Measurements from ENCODE around the gene MFSD2A.
"Not testable (repeated sequence)": the region's sequence is repeated elsewhere in the genome, so short reads cannot be mapped to it uniquely, and the experiment has no call there.

Gene MFSD2A

DNA sequence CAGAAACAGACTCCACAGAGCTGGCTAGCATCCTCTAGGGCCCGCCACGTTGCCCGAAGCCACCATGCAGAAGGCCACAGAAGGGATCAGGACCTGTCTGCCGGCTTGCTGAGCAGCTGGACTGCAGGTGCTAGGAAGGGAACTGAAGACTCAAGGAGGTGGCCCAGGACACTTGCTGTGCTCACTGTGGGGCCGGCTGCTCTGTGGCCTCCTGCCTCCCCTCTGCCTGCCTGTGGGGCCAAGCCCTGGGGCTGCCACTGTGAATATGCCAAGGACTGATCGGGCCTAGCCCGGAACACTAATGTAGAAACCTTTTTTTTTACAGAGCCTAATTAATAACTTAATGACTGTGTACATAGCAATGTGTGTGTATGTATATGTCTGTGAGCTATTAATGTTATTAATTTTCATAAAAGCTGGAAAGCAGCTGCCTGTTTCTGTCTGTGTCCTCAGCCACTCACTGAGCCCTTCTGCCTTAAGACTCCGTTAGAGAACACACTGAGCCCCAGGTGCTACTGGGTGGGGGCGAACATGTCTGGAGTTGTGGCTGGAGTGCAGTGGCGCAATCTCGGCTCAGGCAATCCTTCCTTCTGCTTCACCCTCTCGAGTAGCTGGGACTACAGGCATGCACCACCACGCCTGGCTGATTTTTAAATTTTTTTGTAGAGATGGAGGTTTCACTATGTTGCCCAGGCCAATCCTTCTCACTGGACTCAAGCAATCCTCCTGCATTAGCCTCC is 14.8 kb downstream of the MFSD2A start:
- DNase-seq = no peak

DNA sequence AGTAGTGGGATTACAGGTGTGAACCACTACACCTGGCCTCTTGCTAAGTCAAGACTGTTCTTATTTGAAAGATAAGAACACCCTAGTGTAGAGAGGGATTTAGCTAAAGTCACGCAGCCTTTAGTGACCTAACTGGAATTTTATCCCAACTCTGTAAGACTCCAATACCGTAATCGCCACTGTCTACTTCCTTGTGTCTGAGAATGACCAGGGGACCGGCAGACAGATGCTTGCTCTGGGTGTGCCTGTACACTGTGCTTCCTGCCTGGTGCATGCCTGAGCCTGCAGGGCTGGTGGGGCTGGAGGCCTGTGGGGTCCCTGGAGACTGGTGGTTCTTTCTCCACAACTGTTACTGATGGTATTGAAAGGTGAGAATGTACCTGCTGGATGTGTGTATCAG is 15.3 kb downstream of the MFSD2A start:
- no peak for DNase-seq

DNA sequence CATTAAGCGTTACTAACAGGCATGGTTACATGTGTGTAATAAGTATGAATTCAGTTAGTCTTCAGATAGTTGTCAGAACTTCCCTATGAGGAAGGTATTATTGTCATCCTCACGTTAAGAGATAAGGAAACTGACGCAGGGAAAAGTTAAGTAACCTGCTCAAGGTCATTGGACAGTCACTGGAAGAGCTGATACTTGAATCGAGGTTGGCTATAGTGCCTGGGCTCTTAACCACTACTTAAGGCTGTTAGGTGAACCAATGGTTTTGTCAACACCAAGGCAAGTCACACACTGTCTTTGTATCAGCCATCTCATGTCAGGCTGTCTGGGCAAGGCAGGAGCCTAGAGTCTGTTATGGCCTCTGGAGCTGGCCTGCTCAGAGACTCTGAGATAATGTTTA is 16.2 kb downstream of the MFSD2A start:
- no peak for DNase-seq

DNA sequence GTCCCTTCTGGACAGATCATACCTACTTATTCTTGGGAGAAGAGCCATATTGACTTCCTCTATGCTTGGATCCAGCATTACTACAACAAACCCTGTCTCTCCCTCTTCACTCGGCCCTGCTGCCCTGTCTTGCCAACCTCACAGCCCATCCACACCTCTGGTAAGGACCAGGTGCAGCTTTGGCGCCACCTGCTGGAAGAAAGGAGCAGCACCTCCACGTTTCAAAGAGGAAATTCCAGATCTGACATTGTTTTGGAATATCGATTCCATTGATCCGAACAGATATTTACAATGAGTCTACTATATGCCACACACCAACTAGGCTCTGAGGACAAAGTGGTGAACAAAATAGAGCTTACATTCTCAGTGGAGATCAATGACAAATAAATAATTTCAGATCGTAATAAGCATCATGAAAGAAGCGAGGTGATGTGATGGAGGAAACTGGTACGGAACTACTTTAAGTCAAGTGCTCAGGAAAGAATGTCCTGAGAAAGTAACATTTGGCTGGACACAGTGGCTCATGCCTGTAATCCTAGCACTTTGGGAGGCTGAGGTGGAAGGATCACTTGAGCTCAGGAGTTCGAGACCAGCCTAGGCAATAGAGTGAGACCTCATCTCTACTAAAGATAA is 18.7 kb downstream of the MFSD2A start:
- DNase-seq = peak; percentile 85

DNA sequence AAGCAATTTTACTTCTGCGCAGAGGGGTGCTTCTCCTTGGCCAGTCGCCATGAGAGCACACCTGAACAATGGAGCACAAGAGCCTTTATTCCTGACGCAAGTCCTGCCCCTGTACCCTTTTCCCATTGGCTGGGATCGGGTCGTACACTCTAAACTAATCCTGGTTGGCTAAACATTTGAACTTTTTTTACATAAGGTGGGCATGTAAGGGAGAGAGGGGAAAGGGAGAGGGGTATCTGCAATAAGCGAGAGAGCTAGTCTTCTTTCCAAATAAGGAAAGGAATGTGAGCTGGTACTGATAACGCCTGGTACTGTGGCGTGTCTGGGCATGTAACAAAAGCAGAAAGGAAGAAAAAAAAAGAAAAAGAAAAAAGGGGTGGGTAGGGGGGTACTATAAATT is 21.8 kb downstream of the MFSD2A start:
- DNase-seq = no peak

DNA sequence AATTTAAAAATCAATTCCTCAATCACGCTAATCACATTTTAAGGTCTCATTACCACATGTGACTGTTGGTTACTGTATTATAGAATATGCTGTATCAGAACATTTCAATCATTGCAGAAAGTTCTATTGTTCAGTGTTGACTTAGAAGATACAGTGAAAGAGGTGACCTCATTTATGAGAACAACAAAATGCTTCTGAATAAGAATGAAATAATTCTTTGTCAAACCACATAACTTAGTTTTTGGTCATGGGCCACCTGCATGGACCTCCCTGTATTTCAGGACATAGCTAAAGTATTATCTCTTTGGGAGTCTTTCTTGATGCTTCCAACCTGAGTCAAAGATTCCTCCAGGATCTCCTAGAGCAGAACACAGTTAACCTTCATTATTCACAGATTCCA is 22.3 kb downstream of the MFSD2A start:
- no peak for DNase-seq

- no peak for DNase-seq
These were observed 24.7 kb downstream of the MFSD2A start for GRCh38 chr1:39979654-39980053.

DNA sequence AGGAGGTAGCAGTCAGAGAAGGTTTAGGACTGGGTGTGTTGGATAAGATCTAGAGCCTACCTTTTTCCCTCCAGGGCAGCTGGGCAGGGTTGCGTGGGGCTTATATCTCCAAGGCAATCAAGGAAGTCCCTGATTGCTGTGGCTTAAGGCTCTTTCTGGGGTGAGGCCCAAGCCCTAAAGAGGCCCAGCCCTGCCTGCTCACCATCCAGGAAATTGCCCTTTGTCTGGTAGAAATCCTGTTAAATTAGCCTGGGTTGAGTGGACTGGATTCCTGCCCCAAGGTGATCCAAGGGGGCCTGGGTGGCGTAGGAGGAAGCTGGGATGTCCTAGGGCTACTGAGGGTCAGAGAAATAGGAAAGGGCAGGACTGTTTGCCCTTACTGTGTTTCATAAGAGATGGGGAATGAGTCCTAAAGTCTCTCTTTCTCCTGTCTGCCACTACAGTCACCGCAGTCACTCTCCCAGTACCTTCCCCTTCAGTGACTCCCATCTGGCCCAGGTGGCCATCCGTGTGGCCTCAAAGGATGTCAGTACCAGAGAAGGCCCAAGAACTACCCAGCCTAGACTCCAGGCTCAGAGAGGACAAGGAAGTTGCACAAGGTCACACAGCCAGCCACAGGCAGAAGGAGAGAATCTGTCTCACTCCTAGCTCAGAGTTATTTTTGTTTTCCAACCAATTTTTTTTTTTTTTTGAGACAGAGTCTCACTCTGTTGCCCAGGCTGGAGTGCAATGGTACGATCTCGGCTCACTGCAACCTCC is 25.8 kb downstream of the MFSD2A start:
- no peak for DNase-seq

- no peak for DNase-seq
These were observed 26.4 kb downstream of the MFSD2A start for GRCh38 chr1:39981385-39981784.

DNA sequence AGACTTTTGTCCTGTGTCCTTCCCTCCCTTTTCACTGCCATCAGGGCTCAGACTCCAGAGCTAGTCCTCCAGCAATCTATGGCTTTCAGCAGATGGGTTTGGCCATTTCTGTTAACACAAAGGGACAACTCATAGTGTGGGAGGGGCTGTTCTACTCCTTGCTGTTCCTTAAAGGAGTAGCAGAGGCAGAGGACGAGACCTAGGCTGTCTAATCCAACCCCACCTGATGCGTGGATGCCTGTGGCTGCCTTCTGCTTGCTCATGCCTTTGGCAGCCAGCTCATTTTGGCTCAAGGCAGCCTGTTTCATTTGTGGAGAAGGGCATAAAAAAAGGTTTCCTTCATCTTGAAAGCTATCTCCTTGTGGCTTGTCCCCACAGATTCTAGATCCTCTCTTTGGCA is 27.0 kb downstream of the MFSD2A start:
- DNase-seq = no peak

GRCh38 chr1:39984480-39984879 is 29.5 kb downstream of the MFSD2A start:
- DNase-seq = not testable (repeated sequence)

GRCh38 chr1:39984951-39985350 is 30.0 kb downstream of the MFSD2A start:
- DNase-seq = no peak

DNA sequence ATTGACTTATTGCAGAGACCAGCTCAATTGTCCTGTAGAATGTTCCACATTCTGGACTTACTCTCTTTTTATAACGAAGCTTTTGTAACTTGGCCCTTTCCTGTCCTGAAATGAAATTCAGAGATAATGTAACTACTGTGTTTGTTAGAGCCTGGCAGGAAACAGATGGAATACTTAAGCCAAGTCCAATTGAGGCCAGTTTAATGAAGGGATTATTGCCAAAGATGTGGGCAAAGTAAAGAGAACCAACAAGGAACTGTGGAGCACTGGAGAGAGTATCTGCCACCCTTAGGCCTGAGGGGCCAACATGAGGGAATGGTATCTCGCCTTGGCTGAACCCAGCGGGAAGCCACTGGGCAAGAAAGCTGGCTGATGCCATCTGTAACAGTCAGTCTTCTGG is 32.9 kb downstream of the MFSD2A start:
- no peak for DNase-seq

- DNase-seq = no peak
These were observed 33.8 kb downstream of the MFSD2A start for GRCh38 chr1:39988618-39989343.

- no peak for DNase-seq
These were observed 35.5 kb downstream of the MFSD2A start for GRCh38 chr1:39990428-39990827.

DNA sequence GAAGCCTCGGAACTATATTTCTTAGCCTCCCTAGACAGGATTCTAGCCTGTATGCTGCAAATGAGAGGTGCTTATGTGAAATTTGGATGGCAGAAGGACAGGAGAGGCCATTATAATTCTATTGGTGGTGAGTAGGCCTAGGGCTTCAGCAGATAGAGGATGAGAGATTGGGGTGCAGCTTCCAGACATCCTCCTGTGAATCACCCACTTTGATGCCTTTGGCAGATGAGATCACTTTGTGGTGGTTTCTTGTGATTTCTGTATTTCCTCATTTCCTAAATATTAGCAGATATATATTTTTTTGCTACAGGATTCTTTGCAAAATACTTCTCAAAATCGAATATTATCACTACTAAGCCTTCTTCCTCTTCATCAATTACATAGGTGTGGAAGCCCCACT is 37.3 kb downstream of the MFSD2A start:
- DNase-seq = peak; percentile 73

DNA sequence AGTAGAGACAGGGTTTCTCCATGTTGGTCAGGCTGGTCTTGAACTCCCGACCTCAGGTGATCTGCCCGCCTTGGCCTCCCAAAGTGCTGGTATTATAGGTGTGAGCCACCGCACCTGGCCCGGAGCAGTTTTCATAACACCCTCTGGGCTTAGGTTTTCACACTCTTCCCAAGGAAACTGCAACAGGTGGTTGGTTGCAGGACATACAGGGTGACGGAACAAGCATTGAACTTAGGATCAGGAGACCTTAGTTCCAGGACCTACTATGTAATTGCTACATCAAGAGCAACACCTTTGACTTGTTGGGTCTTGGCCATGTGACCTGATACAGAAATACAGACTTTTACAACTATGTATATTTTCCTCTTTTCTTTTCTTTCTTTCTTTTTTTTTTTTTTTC is 37.9 kb downstream of the MFSD2A start:
- no peak for DNase-seq

DNA sequence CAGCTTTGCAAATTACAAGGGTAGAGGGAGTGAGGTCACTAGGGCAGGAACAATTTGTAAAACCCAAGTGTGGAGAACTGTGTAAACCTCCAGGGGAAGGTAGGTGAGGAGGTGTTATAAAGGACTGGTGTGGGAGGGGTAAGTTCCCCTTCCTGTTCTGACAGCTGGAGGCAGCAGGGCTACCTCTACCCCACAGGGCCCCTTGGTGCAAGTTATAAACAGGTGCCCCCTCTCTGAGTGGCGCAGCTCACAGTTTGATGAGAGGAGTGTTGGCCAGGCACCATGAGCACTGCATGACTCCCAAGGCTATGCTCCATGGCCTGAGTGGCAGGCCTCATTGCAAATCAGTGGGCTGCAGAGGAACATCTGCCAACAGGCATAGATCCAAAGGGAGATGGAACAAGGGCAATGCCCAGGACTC is 41.0 kb downstream of the MFSD2A start:
- no peak for DNase-seq

DNA sequence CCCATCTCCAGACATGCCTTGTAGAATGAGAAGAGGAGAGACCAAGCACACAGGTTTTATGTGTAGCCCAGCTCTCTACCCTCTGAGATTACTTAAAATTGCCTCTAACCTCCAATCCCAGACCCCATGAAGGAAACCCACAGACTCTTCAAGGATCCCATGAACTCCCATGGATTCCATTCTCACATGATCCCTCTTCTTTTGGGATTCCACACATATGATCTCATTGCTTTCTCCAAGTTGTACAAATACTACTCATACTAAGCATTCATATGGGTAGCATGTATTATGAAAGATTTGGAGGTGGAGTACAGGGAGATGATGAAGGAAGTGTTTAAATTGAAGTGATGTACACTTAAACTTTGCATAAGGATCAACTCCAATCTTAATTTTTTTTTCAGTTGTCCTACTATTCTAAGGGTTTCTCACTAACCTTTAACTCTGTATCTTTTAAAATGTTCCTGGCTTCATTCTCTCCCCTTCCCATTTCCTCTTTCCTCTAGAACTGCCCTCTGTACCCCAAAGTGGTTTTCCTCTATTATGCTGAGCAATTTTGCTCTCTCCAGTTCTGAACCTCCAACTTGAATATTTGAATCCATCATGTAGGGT is 41.6 kb downstream of the MFSD2A start:
- no peak for DNase-seq

GRCh38 chr1:40001456-40001855 is 46.5 kb downstream of the MFSD2A start:
- no peak for DNase-seq

- peak; percentile 59 for DNase-seq
These were observed 48.5 kb downstream of the MFSD2A start for GRCh38 chr1:40003156-40004093.

DNA sequence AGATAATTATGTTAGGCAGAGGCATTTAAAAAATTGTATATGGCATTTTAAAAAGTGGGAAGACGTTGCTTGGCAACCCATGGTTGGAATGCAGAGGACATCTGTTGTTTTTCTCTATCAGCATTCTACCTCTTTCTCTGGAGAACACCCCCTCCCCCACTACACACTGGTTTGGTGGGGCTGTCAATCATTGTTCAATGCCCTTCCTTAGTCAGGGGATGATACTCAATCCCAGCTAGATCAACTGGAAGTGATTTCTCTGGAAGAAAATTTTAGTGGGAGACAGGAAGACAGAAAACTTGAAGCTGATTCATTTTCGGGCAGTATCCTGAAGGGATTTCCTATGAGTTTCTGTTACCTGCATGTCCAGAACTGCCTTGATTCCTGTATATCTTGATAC is 49.9 kb downstream of the MFSD2A start:
- no peak for DNase-seq

All from suppressor macrophage treated with lipopolysaccharide for 4 hours (primary cell).